Hepatocyte (in vitro differentiated cells): ENCODE measurements around the gene BCAS4.

Source experiments
- EZH2 ChIP-seq: fragments of 200-600 bp; sonication (generic); IDR thresholded peaks from 2 replicates; pipeline ENCODE4 v1.6.1; 2016; ENCODE audit warnings: antibody characterized with exemption, mild to moderate bottlenecking, borderline replicate concordance
- TF ChIP-seq, protein P1 (sequence below): fragments of 200-600 bp; sonication (generic); IDR thresholded peaks from 2 replicates; pipeline ENCODE4 v1.5.1; 2016; ENCODE audit warnings: antibody characterized with exemption, mild to moderate bottlenecking; ENCODE audit not compliant: poor library complexity

DNA sequence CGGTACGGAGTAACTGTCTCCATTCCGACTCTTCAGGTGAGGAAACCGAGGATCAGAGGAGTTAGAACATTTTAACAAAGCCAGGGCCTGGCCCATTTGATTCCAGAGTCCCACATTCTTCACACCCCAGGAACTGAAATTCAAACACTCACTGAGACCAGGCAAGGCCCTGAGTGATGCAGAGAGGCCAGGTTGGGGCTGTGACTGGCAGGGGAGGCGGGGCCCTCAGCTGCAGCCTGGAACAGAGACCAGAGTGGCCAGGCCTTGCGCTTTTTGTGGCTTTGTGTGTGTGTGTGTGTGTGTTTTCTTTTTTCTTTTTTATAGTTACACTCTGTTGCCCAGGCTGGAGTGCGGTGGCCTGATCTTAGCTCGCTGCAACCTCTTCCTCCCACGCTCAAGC lies 57.2 kb downstream of the BCAS4 start:
- TF ChIP-seq, protein P1, sequence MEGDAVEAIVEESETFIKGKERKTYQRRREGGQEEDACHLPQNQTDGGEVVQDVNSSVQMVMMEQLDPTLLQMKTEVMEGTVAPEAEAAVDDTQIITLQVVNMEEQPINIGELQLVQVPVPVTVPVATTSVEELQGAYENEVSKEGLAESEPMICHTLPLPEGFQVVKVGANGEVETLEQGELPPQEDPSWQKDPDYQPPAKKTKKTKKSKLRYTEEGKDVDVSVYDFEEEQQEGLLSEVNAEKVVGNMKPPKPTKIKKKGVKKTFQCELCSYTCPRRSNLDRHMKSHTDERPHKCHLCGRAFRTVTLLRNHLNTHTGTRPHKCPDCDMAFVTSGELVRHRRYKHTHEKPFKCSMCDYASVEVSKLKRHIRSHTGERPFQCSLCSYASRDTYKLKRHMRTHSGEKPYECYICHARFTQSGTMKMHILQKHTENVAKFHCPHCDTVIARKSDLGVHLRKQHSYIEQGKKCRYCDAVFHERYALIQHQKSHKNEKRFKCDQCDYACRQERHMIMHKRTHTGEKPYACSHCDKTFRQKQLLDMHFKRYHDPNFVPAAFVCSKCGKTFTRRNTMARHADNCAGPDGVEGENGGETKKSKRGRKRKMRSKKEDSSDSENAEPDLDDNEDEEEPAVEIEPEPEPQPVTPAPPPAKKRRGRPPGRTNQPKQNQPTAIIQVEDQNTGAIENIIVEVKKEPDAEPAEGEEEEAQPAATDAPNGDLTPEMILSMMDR: no peak
- no peak for TF ChIP-seq EZH2
